HG03342 (cell line): ENCODE data around the gene SNRPD1.
A peak's percentile ranks its signal among the peaks of the same experiment; 100 is the strongest.
"Not testable (repeated sequence)": the region's sequence is repeated elsewhere in the genome, so short reads cannot be mapped to it uniquely, and the experiment has no call there.

Experiments
- ATAC-seq: cut with Tn5 transposase; IDR thresholded peaks from one replicate; pipeline ENCODE4 v1.9.1; 2021; ENCODE audit warnings: mild to moderate bottlenecking, moderate library complexity; ENCODE audit not compliant: unreplicated experiment

The SNRPD1 gene

GRCh38 chr18:21634588-21635199 is 22.6 kb downstream of the SNRPD1 start:
- no peak for ATAC-seq

GRCh38 chr18:21636769-21637168 is 24.7 kb downstream of the SNRPD1 start:
- no peak for ATAC-seq

GRCh38 chr18:21638822-21639221 is 26.7 kb downstream of the SNRPD1 start:
- no peak for ATAC-seq

- not testable (repeated sequence) for ATAC-seq
Observed at GRCh38 chr18:21640375-21640774, 28.3 kb downstream of the SNRPD1 start.

DNA sequence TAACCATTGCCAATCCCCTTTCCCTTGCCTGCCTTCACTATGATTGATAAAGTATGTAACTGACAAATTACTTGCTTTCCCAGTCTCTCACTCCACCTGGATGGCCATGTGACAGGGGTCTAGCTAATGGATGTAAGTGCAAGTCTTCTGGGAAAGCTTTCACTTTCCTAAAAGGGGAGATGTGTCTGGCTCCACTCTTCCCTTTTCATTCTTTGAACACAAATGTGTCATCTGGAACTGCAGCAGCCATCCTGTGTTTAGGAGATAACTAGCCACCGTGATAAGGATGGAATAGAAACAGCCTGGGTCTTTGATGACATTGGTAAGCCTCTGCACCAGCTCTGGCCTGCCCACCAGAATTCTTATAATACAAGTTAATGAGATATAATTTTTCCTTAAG is 38.2 kb downstream of the SNRPD1 start:
- ATAC-seq, result no peak

- ATAC-seq, result no peak
Observed at GRCh38 chr18:21652073-21652472, 40.0 kb downstream of the SNRPD1 start.

DNA sequence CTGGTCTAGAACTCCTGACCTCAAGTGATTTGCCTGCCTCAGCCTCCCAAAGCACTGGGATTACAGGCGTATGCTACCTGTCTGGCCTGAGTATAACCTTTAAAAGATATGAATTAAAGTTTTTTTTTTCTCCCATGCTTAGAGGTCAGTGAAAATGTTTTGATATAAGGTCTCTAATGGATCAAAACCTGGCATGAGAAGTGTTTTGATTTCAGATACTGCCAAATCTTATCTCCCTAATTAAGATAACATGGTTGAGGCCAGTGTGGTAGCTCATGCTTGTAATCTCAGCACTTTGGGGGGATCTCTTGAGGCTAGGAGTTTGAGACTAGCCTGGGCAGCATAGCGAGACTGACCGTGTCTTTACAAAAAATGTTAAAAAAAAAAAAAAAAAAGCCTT is 41.2 kb downstream of the SNRPD1 start:
- ATAC-seq, result no peak

DNA sequence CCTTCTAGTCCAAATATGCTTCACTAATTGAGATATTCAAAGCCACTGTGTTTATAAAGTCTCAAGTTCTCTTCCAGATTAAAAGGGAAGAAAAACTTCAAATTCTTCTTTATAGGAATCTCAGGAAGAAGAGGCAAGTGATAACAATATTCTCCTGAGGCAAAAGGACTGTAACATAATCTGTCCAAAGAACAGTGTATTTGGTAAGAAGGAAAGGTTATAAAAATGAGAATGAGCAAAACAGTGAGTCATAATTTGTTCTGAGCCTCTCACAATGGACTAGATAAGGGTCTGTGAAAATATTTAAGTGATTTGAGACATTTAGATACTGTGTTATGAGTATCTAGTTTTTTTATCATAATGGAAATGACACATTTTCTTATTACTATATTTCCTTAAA is 44.3 kb downstream of the SNRPD1 start:
- ATAC-seq, result no peak

DNA sequence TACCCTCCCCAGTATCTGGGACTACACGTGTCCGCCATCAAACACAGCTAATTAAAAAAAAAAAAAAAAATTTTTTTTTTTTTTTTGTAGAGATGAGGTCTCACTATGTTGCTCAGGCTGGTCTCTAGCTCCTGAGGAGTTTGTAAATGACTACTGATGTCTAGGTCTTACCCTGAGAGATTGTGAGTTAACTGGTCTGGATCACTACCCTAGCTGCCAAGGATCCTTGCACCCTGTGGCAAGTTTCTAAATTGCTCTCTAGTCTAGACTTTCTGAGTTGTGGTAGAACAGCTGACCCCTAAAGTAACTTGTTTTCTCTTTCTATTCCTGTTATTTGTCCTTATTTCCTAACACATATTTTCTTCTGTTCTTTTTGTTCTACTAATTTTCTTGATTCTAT is 48.0 kb downstream of the SNRPD1 start:
- no peak for ATAC-seq

GRCh38 chr18:21662581-21662980 is 50.5 kb downstream of the SNRPD1 start:
- ATAC-seq, result no peak

DNA sequence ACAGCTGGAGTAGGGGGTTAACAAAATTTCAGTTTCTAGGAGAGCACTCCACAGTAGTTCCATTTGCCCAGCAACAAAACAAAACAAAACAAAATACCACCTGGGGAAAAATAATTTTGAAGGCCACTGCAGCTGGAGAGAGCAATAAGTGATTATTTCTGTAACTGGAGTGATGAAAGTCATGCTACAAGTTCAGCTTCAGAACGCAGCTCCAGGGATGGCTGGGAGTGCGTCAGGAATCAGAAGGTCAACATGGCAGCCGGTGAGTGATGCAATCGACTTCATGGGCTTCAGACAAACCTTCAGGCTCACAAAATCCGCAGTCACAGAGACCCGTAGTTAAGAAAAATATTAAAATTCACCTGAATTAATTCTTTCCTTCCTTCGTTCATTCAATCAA is 51.5 kb downstream of the SNRPD1 start:
- no peak for ATAC-seq

GRCh38 chr18:21664069-21664468 is 52.0 kb downstream of the SNRPD1 start:
- no peak for ATAC-seq

DNA sequence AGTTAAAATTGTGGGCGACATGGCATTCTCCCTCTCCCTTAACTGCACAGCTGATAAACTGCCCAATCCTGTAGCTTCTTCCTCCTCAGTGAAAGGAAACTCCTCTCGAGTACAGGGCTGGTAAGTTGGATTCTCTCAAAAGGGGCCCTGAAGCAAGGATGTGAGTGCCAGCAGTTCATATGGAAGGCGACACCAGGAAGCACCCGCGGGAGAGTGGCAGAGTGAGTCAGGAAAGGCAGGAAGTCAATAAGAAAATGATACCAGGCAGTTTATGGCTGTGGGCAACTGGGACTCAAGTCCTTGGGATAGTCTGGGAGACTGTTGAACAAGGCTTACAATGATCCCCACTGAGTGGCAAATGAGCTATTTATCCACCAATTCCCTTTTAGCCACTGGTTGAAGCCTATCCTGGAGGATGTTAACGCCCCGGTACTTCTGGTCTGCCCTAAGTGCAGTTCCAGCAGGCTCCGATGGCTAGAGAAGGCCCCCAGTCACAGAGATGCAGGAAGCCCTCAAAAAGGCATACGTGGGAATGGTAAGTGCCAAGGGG is 57.7 kb downstream of the SNRPD1 start:
- ATAC-seq, result no peak

- ATAC-seq, result no peak
Observed at GRCh38 chr18:21672521-21673267, 60.6 kb downstream of the SNRPD1 start.

DNA sequence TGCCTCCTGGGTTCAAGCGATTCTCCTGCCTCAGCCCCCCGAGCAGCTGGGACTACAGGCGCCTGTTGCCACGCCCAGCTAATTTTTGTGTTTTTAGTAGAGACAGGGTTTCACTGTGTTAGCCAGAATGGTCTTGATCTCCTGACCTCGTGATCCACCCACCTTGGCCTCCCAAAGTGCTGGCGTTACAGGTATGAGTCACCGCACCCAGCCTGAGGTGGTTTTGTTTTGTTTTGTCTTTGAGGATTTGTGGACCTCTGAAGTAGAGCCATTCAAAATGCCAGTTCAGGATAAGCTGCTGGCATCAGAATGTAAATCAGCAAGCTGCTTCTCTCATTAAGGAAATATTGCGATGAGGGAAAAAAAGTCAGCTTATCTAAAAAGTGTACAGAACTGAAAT is 63.2 kb downstream of the SNRPD1 start:
- not testable (repeated sequence) for ATAC-seq

DNA sequence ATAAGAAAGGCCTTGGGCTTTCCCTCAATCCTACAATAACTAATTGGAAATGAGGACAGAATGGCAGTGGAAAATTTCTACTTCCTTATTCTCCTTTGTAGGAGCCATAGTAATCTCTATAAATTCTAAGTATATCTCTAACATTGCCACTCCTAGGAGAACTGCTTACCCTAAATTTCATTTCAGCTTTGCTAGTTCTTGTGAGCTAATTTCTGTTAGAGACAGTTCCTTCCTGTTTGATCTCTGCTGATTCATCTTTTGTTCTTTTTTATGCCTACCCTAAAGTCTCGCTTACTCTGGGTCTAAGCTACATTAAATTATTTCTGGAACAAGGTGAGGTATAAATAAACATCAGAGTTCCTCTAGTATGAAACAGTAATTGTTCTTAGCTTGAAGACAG is 66.7 kb downstream of the SNRPD1 start:
- ATAC-seq, result no peak

DNA sequence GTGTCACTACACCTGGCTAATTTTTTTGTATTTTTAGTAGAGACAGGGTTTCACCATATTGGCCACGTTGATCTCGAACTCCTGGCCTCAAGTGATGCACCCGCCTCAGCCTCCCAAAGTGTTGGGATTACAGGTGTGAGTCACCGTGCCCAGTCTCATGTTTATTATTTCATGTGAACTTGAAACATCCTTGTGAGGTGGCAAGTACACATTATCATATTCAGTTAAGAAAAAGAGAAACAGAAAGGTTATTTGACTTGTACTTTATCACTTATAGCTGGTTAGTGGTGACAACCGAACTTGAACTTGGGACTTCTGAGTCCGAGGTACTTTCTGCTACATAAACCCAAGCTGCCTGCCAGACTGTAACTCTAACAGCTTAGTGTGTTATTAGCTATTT is 68.0 kb downstream of the SNRPD1 start:
- no peak for ATAC-seq

DNA sequence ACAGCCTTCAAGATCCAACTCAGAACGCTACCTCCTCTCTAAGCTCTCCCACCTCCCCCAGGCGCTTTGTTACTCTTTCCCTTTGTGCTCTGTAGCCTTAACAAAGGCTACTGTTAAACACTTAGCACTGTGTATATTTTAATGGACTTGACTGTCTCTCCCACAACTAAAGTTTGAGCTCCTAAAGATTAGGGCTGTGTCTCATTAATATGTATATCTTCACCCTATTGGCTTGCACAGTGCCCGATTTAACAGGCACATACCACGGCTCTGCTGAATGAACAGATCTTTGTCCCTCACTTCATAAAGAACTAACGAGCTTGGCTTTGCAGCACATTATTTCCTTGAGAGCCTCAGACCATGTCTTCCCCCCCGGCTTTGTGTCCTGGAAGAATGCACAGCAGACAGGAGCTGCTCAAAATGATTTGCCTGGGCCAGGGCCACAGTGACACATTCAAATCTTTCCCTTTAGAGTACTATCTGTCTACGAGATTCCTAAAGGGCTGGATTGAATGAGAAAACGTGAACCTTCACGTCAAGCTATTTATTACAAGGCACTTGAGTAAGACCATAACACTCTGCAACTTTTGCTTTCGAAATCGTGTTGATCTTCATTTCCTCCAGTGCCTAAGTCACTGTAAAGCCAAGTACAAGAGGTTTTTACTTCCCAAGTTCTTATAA is 70.4 kb downstream of the SNRPD1 start:
- peak; percentile 50 for ATAC-seq
